ENCODE data around the gene CNBP. TPM values are rescaled to one million over a fixed set of nuclear protein-coding genes. Genes with fewer than 3 reads are reported as not detected.

Gene CNBP
- total RNA-seq, 1 experiment from 2014 or later = 353 TPM

DNA sequence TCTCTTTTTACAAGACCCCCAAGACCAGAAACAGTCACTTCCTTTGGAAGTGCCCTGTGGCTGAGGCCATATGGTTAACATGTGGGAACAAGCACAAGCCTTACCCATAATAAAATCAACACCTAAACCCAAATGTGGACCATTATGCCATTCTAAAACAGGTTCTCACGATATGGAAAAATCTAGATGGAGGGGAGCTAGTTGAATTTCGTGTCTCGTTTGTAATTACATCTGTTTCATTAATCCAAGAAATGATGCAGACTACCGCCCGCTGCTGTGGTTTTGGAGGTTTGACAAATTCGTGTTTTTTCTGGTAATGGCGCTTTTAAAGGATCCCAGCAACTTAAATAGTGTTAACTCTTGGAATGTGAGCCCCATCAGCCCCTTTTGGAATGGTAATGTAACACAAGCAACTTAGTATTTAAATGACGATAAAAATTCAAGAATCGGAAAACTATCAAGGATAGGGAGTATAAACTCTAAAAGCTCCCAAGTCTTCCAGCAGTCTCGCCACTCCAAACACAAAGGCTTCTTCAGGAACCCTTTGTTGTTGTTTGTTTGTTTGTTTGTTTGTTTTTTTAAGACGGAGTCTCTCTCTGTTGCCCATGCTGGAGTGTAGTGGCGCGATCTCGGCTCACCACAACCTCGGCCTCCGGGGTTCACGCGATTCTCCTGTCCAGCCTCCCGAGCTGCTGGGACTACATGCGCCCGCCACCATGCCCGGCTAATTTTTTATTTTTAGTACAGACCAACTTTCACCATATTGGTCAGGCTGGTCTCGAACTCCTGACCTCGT lies 1.1 kb downstream of the CNBP start (continued):
- TF ChIP-seq TCF7L2 (IDR thresholded peaks at IDR 0.05; ENCODE audit: borderline replicate concordance, extremely low read depth, insufficient read depth, insufficient read length) (no peak), EGR1 (IDR thresholded peaks at IDR 0.05; ENCODE audit: low read depth) (no peak)

DNA sequence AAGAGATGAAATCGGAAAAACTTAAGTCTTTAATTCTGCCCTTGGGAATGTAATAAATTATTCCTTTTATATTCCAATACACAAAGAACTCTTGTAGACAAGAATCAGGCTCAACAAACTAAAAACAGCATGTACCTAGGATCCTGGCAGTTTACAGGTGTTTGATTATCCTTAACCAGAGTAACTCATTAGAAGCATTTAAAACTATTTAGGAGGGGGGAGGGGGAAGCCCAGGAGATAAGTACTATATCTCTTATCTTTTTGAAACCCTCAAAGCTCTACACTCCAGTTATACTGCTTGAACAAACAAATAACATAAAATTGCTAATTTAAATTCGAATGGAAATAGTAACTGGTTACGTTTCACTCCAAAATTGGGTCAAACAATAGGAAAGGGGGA lies 1.9 kb downstream of the CNBP start:
- H3K27ac ChIP-seq (ENCODE audit: low read depth, low read length) = no peak overlapping the region
- no peak overlapping the region for H2AFZ ChIP-seq (ENCODE audit: low read depth, low read length, poor library complexity, severe bottlenecking)
- peak overlapping the region; percentile 73 to 99 for H3K4me3 ChIP-seq (replicated peaks in 1 of 2; ENCODE audit: low read depth in 1 of 2, low read length in 2 of 2)
- DNase-seq (ENCODE audit: low read depth, low spot score) = no peak
- peaks cover 18 to 24% of the 10 kb centered on the region in 2 experiments for H3K36me3 ChIP-seq (ENCODE audit: control insufficient read depth in 1 of 2, insufficient read depth in 2 of 2, low read length in 2 of 2)
- H4K20me1 ChIP-seq (ENCODE audit: insufficient read depth) = peaks cover 38% of the 10 kb centered on the region
- CTCF ChIA-PET = no interaction called here
- RAD21 ChIA-PET (ENCODE audit: low non-redundant PET in 1 of 2, low total read pairs in 2 of 2, uncharacterized antibody in 2 of 2, unreplicated experiment in 2 of 2) = no interaction called here
- peaks cover 7 to 32% of the 10 kb centered on the region in 2 experiments for H3K4me1 ChIP-seq (ENCODE audit: control insufficient read depth in 1 of 2, insufficient read depth in 2 of 2, low read length in 2 of 2)
- intact Hi-C loops (cut with micrococcal nuclease) = loop anchor here (2.0 to 5.0 kb wide), 2 partner anchors 45 to 63 kb away; no protein-coding TSS in a partner anchor
- peaks cover 92% of the 10 kb centered on the region for H3K79me2 ChIP-seq (ENCODE audit: insufficient read depth, low read length)
- H3K27me3 ChIP-seq (ENCODE audit: insufficient read depth, low read length) = no peaks in the 10 kb centered on the region
- no peaks in the 10 kb centered on the region for H3K9me2 ChIP-seq (ENCODE audit: insufficient read depth)
- peak overlapping the region; percentile 84 for H3K4me2 ChIP-seq (ENCODE audit: low read length)
- no peaks in the 10 kb centered on the region for H3K9me3 ChIP-seq (ENCODE audit: control insufficient read depth in 1 of 2, insufficient read depth in 1 of 2, low read depth in 1 of 2, low read length in 2 of 2)
- peak overlapping the region; percentile 100 for H3K9ac ChIP-seq (ENCODE audit: low read length)
- POLR2A ChIA-PET = no interaction called here
- BruUV-seq (replicated peaks) = no TSS peak
- no peak for ATAC-seq
- TF ChIP-seq EZH2phosphoT487 (IDR thresholded peaks at IDR 0.05; ENCODE audit: borderline replicate concordance) = no peak
- TF ChIP-seq EGR1 (IDR thresholded peaks at IDR 0.05; ENCODE audit: low read depth) = no peak
- TF ChIP-seq, protein P1, sequence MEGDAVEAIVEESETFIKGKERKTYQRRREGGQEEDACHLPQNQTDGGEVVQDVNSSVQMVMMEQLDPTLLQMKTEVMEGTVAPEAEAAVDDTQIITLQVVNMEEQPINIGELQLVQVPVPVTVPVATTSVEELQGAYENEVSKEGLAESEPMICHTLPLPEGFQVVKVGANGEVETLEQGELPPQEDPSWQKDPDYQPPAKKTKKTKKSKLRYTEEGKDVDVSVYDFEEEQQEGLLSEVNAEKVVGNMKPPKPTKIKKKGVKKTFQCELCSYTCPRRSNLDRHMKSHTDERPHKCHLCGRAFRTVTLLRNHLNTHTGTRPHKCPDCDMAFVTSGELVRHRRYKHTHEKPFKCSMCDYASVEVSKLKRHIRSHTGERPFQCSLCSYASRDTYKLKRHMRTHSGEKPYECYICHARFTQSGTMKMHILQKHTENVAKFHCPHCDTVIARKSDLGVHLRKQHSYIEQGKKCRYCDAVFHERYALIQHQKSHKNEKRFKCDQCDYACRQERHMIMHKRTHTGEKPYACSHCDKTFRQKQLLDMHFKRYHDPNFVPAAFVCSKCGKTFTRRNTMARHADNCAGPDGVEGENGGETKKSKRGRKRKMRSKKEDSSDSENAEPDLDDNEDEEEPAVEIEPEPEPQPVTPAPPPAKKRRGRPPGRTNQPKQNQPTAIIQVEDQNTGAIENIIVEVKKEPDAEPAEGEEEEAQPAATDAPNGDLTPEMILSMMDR (IDR thresholded peaks at IDR 0.05 in 2 of 3, conservative IDR thresholded peaks at IDR 0.05 in 1 of 3; ENCODE audit: borderline replicate concordance in 1 of 3, insufficient read depth in 1 of 3, low read depth in 2 of 3, low read length in 2 of 3) = no peak
- TF ChIP-seq SIN3A (IDR thresholded peaks at IDR 0.05; ENCODE audit: low read depth) = no peak
- TF ChIP-seq, protein P2, sequence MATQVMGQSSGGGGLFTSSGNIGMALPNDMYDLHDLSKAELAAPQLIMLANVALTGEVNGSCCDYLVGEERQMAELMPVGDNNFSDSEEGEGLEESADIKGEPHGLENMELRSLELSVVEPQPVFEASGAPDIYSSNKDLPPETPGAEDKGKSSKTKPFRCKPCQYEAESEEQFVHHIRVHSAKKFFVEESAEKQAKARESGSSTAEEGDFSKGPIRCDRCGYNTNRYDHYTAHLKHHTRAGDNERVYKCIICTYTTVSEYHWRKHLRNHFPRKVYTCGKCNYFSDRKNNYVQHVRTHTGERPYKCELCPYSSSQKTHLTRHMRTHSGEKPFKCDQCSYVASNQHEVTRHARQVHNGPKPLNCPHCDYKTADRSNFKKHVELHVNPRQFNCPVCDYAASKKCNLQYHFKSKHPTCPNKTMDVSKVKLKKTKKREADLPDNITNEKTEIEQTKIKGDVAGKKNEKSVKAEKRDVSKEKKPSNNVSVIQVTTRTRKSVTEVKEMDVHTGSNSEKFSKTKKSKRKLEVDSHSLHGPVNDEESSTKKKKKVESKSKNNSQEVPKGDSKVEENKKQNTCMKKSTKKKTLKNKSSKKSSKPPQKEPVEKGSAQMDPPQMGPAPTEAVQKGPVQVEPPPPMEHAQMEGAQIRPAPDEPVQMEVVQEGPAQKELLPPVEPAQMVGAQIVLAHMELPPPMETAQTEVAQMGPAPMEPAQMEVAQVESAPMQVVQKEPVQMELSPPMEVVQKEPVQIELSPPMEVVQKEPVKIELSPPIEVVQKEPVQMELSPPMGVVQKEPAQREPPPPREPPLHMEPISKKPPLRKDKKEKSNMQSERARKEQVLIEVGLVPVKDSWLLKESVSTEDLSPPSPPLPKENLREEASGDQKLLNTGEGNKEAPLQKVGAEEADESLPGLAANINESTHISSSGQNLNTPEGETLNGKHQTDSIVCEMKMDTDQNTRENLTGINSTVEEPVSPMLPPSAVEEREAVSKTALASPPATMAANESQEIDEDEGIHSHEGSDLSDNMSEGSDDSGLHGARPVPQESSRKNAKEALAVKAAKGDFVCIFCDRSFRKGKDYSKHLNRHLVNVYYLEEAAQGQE (IDR thresholded peaks at IDR 0.05; ENCODE audit: low read depth) = no peak
- no peak for TF ChIP-seq ZNF274 (IDR thresholded peaks at IDR 0.05; ENCODE audit: low read depth, low read length)
- TF ChIP-seq, protein P3, sequence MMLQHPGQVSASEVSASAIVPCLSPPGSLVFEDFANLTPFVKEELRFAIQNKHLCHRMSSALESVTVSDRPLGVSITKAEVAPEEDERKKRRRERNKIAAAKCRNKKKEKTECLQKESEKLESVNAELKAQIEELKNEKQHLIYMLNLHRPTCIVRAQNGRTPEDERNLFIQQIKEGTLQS (IDR thresholded peaks at IDR 0.05) = no peak
- no peak for TF ChIP-seq RAD21 (IDR thresholded peaks at IDR 0.05; ENCODE audit: low read depth)
- no peak for TF ChIP-seq CBX3 (IDR thresholded peaks at IDR 0.05; ENCODE audit: low read depth)
- no peak for TF ChIP-seq YY1 (IDR thresholded peaks at IDR 0.05; ENCODE audit: extremely low read depth, insufficient replicate concordance, low read depth, low read length)
- TF ChIP-seq POLR2A (IDR thresholded peaks at IDR 0.05; ENCODE audit: borderline replicate concordance, extremely low read depth, insufficient read depth, insufficient read length) = no peak
- no peak for TF ChIP-seq EZH2 (IDR thresholded peaks at IDR 0.05)
- TF ChIP-seq, protein P4, sequence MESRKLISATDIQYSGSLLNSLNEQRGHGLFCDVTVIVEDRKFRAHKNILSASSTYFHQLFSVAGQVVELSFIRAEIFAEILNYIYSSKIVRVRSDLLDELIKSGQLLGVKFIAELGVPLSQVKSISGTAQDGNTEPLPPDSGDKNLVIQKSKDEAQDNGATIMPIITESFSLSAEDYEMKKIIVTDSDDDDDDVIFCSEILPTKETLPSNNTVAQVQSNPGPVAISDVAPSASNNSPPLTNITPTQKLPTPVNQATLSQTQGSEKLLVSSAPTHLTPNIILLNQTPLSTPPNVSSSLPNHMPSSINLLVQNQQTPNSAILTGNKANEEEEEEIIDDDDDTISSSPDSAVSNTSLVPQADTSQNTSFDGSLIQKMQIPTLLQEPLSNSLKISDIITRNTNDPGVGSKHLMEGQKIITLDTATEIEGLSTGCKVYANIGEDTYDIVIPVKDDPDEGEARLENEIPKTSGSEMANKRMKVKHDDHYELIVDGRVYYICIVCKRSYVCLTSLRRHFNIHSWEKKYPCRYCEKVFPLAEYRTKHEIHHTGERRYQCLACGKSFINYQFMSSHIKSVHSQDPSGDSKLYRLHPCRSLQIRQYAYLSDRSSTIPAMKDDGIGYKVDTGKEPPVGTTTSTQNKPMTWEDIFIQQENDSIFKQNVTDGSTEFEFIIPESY (IDR thresholded peaks at IDR 0.05; ENCODE audit: extremely low read depth, insufficient replicate concordance, low read length) = no peak
- no peak for TF ChIP-seq ZFX (IDR thresholded peaks at IDR 0.05)
- no peak for TF ChIP-seq SRF (IDR thresholded peaks at IDR 0.05; ENCODE audit: low read depth)
- no peak for TF ChIP-seq TCF7L2 (IDR thresholded peaks at IDR 0.05; ENCODE audit: borderline replicate concordance, extremely low read depth, insufficient read depth, insufficient read length)
